Measurements from ENCODE around the gene SLC35B2. TPM values are rescaled to one million over a fixed set of nuclear protein-coding genes. Genes with fewer than 3 reads are reported as not detected.

The SLC35B2 gene
- total RNA-seq, 1 donor from 2014 or later: 30.7 TPM

DNA sequence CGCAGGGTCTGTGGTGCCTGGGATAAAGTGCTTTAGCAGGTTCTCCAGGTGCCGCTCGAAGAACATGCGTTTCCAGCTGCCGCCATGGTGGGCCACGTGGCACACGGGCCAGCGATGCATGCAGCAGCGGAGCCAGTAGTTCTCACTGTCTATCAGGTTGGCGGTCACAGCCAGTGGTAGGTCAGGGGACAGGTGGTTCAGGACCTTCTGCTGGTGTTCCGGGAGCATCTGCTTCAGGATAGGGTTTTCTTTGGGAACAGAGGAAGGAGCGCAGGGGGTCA is 28.9 kb upstream of the SLC35B2 start:
- intact Hi-C loops (cut with micrococcal nuclease): no loop called here

- intact Hi-C loops (cut with micrococcal nuclease): no loop called here
Observed at GRCh38 chr6:44285552-44286284, 28.4 kb upstream of the SLC35B2 start.

GRCh38 chr6:44284867-44285266 is 27.5 kb upstream of the SLC35B2 start:
- intact Hi-C loops (cut with micrococcal nuclease): no loop called here

DNA sequence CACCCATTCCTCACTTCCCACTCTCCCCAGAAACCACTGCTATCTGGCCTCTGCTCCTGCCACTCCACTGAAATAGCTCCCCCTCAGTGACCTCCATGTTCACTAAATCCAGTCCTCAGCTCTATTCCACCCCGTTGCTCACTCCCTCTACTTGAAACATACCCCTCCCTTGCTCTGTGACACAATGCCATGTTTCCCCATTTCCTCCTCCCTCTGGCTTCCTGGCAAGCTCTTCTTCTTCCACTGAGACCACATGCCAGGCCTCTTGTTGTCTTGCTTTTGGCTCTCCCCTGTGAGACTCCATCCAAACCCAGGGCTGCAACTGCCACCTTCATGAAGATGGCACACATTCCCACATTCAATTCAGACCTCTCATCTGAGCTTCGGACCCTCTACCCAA is 26.8 kb upstream of the SLC35B2 start:
- intact Hi-C loops (cut with micrococcal nuclease): no loop called here

- intact Hi-C loops (cut with micrococcal nuclease): no loop called here
Observed at GRCh38 chr6:44278774-44279697, 21.7 kb upstream of the SLC35B2 start.

GRCh38 chr6:44278315-44278714 is 21.0 kb upstream of the SLC35B2 start:
- intact Hi-C loops (cut with micrococcal nuclease): no loop called here

- intact Hi-C loops (cut with micrococcal nuclease): no loop called here
Observed at GRCh38 chr6:44277763-44278162, 20.4 kb upstream of the SLC35B2 start.

DNA sequence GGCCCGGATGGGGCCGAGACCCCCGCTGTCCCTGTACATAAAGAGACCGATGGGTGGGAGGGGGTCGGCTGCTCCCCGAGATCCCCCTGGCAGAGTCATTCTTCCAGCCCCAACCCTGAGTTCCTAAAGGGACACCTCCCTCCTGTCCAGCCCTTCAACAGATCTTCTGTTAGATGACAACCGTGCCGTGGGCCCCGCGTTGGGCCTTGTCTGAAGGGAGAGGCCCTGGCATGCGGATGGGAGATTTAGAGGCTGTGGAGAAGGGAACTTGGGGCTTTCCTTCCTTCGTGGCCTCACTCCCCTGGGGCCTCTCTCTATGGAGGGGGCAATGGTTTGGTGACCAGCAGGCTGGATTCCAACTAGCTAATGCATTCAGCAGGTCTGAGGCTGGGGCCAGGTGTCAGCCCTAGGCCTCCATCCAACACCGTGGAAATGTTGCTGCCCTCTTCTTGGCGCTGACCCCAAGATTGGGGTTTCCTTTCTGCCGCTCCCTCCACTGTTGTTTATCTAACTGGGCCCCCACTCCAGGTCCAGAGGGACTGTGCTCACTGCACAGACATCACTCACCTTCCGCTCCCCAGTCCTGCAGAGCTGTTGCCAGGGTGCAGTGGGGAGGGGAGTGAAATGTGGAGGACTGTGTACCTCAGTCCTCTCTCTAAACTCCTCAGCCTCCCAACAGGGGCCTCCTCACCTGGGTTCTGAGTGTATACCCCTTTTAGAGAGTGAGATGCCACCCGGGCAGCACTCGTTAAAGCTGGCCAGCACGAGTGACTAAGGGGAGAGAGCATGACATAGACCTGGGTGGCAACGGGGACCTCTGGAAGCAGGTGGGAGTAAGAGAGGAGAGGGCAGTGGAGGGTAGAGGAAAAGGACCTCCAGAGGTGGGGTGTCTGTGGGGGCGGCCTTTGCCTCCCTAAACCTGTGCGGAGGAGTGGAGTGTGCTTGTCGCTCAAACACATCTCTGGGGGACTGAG is 19.6 kb upstream of the SLC35B2 start:
- intact Hi-C loops (cut with micrococcal nuclease): no loop called here

DNA sequence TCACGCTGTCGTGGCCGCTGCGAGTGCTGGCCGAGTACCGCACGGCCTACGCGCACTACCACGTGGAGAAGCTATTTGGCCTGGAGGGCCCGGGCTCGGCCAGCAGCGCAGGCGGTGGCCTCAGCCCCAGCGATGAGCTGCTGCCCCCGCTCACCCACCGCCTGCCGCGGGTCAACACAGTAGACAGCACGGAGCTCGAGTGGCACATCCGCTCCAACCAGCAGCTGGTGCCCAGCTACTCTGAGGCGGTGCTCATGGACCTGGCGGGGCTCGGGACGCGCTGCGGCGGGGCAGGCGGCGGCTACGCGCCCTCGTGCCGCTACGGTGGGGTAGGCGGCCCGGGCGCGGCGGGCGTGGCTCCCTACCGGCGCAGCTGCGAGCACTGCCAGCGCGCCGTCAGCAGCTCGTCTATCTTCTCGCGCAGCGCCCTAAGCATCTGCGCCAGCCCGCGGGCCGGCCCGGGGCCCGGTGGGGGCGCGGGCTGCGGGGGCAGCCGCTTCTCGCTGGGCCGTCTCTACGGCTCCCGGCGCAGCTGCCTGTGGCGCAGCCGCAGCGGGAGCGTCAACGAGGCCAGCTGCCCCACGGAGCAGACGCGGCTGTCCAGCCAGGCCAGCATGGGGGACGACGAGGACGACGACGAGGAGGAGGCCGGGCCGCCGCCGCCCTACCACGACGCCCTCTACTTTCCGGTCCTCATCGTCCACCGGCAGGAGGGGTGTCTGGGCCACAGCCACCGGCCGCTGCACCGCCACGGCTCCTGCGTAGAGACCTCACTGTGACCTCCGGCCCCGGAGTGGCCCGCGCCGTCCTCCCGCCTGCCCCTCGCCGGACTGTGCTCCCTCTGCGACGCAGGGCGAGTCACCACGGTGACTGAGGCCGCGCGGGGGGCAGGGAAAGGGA is 18.7 kb upstream of the SLC35B2 start:
- intact Hi-C loops (cut with micrococcal nuclease): no loop called here

DNA sequence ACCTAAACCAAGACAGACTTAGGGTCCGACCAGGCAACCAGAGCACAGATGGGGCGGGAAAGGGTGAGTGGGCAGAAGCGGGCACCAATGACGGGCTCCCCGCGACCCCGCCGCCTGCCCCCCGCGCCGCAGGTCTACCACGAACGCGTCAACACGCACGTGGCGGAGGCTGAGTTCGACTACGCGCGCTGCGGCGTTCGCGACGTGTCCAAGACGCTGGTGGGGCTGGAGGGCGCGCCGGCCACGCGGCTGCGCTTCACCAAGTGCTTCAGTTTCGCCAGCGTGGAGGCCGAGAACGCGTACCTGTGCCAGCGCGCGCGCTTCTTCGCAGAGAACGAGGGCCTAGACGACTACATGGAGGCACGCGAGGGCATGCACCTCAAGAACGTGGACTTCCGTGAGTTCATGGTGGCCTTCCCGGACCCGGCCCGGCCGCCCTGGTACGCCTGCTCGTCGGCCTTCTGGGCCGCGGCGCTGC is 18.0 kb upstream of the SLC35B2 start:
- intact Hi-C loops (cut with micrococcal nuclease): no loop called here

DNA sequence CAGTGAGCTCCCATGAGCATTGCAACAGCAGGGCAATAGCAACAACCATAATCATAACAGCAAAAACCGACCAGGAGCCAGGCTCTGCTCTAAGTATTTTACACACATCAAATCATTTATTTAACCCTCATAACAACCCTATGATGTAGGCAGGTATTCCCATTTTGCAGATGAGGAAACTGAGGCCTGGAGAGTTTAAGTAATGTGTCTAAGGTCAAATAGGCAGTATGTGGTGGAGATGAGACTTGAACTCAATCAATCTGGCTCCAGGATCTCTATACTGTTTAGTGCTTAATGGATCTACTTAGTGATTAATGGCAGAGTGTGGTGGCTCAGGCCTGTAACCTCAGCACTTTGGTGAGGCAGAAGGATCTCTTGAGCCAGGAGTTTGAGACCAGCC is 16.3 kb upstream of the SLC35B2 start:
- intact Hi-C loops (cut with micrococcal nuclease): no loop called here

DNA sequence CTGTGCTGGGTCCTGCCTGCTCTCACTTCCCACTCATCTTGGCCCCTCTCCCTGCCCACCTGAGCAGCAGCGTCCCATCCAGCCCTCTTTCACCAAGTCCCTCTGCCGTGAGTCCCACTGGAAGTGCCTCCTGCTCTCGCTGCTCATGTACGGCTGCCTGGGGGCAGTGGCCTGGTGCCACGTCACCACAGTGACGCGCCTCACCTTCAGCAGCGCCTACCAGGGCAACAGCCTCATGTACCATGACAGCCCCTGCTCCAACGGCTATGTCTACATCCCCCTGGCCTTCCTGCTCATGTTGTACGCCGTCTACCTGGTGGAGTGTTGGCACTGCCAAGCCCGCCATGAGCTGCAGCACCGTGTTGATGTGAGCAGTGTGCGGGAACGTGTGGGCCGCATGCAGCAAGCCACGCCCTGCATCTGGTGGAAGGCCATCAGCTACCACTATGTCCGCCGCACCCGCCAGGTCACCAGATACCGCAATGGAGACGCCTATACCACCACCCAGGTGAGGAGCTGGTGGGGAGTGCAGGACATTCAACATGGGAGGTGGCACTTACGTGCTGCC is 15.8 kb upstream of the SLC35B2 start:
- intact Hi-C loops (cut with micrococcal nuclease): no loop called here

GRCh38 chr6:44272529-44272928 is 15.2 kb upstream of the SLC35B2 start:
- intact Hi-C loops (cut with micrococcal nuclease): no loop called here

DNA sequence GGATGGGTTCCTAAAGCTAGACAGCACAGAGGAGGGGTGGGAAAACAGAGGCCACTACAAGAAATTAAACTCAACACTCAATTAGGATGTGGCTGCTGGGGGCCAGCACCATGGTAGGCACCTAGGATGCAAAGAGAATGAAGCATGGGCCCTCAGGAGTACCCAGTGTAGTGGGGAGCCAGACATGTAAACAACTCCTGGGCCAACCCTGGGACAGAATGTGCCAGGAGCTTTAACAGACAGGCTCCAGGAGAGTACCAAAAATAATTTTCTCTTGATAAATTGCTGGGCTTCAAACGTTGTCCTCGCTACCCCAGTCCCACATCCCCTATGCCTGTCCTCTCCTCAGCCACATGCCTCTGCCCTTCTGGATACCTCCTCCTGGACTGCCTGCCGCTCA is 14.6 kb upstream of the SLC35B2 start:
- intact Hi-C loops (cut with micrococcal nuclease): no loop called here

DNA sequence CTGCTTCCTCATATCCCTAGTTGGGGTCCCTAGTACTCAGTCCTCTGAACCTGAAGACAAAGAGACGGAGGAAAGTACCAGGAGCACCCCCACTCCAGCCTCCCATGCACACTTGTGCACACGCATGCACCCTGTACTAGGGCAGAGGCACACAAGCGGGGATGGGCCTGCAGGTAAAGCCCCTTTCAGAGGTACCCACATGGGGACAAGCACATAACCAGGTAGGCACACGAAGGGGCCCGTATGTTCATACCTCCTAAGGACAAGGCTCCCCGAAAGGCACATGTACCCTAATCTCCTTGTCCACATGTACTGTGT is 14.0 kb upstream of the SLC35B2 start:
- intact Hi-C loops (cut with micrococcal nuclease): no loop called here

DNA sequence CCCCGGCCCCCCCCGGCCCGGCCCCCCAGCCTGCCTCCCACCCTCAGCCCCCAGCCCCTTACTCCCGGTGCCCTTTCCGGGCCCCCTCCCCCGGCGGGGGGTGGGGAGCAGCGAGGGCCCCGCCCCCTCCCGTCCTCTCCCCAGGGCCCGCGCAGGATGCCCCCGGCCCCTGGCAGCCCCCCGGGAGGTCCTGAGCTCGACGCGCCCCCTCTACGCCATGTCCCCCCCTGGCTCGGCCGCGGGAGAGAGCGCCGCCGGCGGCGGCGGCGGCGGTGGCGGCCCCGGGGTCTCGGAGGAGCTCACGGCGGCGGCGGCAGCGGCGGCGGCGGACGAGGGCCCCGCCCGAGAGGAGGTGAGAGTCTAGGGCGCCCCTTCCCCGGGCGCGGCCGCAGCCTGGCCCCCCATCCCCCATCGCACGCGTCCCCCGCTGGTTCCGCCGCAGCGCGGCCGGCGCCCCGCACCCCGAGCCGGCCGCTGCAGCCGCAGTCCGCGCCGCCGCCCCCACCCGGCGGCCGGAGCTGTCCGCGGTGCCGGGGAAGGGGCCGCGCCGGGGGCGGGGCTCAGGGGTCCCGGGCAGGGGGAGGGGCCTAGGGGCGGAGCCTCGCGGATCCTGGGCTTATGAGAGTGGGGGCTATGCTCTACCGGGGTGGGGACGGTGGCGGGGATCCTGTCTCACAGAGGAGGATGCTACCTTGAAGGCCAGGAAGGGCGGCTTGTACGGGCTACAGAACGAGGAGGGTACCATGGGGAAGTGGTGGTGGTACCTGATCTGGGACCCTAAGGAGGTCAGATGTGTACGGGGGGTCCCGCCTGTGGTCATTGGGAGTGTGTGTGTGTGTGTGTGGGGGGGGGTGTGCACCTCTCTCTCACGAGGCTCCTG is 13.4 kb upstream of the SLC35B2 start:
- intact Hi-C loops (cut with micrococcal nuclease): no loop called here

DNA sequence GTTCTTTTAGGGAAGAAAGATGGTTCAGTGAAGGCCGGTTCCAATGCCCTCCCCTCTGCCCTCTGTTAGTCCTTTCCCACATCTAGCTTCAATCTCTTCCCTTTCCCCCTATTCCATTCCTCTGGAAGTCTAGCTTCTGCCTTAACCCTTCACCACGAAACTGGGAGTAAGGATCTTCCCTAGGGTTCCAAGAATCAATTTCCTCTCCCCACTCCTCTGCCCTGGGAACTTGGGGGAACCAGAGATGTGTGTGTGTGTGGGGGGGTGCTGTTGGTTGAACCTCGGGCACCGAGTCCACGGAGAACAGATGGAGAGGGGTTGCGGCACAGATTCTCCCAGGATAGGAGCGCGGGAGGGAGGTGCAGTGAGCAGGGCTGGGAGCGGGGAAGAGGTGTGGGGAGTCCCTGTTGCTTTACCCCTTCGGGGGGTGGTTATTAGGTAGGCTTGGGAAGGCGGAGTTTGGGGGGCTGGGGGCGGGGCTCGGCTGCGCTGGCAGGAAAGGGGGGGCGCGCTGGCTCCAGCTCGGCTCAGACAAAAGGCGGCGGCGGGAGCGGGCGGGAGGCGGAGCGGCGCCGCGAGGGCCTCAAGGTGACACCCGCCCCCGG is 12.7 kb upstream of the SLC35B2 start, which contains the start of gene TMEM151B:
Gene TMEM151B, plus strand, starts transcription at position 530 of the 605 bp plus-strand sequence. CDS start 293 bp downstream, outside the sequence.
- intact Hi-C loops (cut with micrococcal nuclease): loop anchor here (2.0 to 5.0 kb wide), 3 partner anchors 43 to 1023 kb away; partner anchors contain the start of genes AARS2 and CDC5L

DNA sequence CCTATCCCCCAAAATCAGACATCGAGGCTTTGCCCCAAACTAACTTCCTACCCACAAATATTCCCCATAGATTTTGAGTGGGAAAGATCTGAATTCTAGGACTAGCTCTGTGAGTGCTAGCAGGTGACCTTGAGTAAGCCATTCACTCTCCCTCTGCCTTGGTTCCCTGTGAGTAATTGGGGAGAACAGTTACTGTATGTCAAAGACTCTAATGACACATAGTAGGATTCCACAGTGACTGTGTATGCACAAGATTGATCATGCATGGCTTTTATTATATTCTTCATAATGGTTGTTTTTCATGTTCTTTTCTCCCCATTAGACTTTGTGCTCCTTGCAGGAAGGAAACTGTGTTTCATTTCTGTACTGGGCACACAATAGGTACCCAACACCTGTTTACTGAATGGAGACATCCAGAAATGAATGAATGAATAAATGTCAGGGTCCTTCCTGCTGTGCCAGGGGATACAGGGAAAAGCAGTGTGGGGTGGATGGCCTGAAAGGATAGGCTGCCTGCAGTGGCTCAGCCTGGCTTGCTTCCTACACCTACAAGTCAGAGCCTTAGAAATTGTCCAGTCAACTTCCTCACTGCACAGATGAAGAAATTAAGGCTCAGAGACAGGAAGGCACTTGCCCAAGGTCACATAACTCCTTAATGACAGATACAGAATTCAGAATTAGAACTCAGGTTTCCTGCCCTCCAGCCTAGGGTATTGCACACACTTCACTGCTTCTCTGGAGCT is 12.0 kb upstream of the SLC35B2 start:
- intact Hi-C loops (cut with micrococcal nuclease): loop anchor here (2.0 to 5.0 kb wide), 3 partner anchors 43 to 1022 kb away; partner anchors contain the start of genes AARS2 and CDC5L
